Common myeloid progenitor, CD34-positive (primary cell): Measurements from ENCODE around the gene ZNF581.

Source experiments
- CTCF ChIA-PET: fragments of 350-600 bp; sonication (Branson Sonifier 250); formaldehyde crosslinking; loops from one replicate; lab custom pipeline; 2021; ENCODE audit warnings: antibody characterized with exemption; lab: Charles Lee
- POLR2A ChIA-PET: fragments of 350-600 bp; sonication (Branson Sonifier 250); formaldehyde crosslinking; loops from one replicate; lab custom pipeline; 2021; ENCODE audit warnings: antibody characterized with exemption; lab: Charles Lee
- DNase-seq, 3 donors: peaks; one replicate each; pipeline versions ENCODE4 v3.0.0 to v3.0.0-alpha.2; 2013
- H3K27ac ChIP-seq, 2 experiments: 1 replicate in 1 of 2; 2 replicates in 1 of 2; pipeline ENCODE4 v1.7.0; 2013; ENCODE audit warnings: inconsistent platforms in 2 of 2, low read length in 2 of 2, mild to moderate bottlenecking in 2 of 2, low read depth in 1 of 2, moderate library complexity in 1 of 2; ENCODE audit not compliant: severe bottlenecking in 2 of 2, insufficient read depth in 1 of 2, poor library complexity in 1 of 2
- H3K27me3 ChIP-seq, 5 experiments: replicated peaks in 2 of 5; 1 replicate in 3 of 5; 2 replicates in 2 of 5; pipeline versions ENCODE4 v1.6.1 to v1.7.0; 2013; ENCODE audit warnings: low read length in 4 of 5, mild to moderate bottlenecking in 2 of 5, moderate library complexity in 2 of 5, inconsistent platforms in 1 of 5; ENCODE audit not compliant: insufficient read depth in 5 of 5, control insufficient read depth in 4 of 5
- H3K36me3 ChIP-seq, 4 experiments: 1 replicate in 2 of 4; 2 replicates in 2 of 4; pipeline versions ENCODE4 v1.6.1 to v1.7.0; 2013; ENCODE audit warnings: low read length in 3 of 4, control low read depth in 1 of 4, mild to moderate bottlenecking in 1 of 4; ENCODE audit not compliant: control insufficient read depth in 4 of 4, insufficient read depth in 4 of 4
- H3K4me1 ChIP-seq, 4 experiments: 1 replicate in 3 of 4; 2 replicates in 1 of 4; pipeline versions ENCODE4 v1.6.1 to v1.7.1; 2013; ENCODE audit warnings: low read length in 3 of 4, mild to moderate bottlenecking in 3 of 4, control low read depth in 1 of 4, inconsistent platforms in 1 of 4, moderate library complexity in 1 of 4; ENCODE audit not compliant: control insufficient read depth in 4 of 4, insufficient read depth in 4 of 4; ENCODE audit errors: control extremely low read depth in 1 of 4
- H3K4me3 ChIP-seq, 7 experiments: 1 replicate in 4 of 7; 2 replicates in 3 of 7; pipeline versions ENCODE4 v1.5.1 to v1.7.0; 2013; ENCODE audit warnings: mild to moderate bottlenecking in 7 of 7, low read length in 6 of 7, moderate library complexity in 6 of 7, inconsistent platforms in 2 of 7, low read depth in 2 of 7, control low read depth in 1 of 7; ENCODE audit not compliant: insufficient read depth in 4 of 7, control insufficient read depth in 1 of 7; ENCODE audit errors: extremely low read depth in 1 of 7
- H3K9me3 ChIP-seq, 5 experiments: 1 replicate in 4 of 5; 2 replicates in 1 of 5; pipeline versions ENCODE4 v1.6.1 to v1.7.1; 2013; ENCODE audit warnings: low read length in 4 of 5, mild to moderate bottlenecking in 2 of 5, inconsistent platforms in 1 of 5, low read depth in 1 of 5, moderate library complexity in 1 of 5; ENCODE audit not compliant: control insufficient read depth in 4 of 5, insufficient read depth in 2 of 5; ENCODE audit errors: control extremely low read depth in 1 of 5
- WGBS: methylation state at CpG from one replicate; pipeline ENCODE4 v1.1.5; 2013; ENCODE audit not compliant: insufficient coverage; 5-methylcytosine and 5-hydroxymethylcytosine counted together

The ZNF581 gene

GRCh38 chr19:55683449-55684261, 40.2 kb downstream of the ZNF581 start:
- Histone ChIP-seq H3K4me3 (no peak overlapping the region), H3K27ac (no peak overlapping the region), H3K4me1 (peaks cover 0 to under 1% (median 0%) of the 10 kb centered on the region in 4 experiments), H3K36me3 (peaks cover 0 to 84% (median 57%) of the 10 kb centered on the region in 4 experiments), H3K9me3 (no peaks in the 10 kb centered on the region), H3K27me3 (no peaks in the 10 kb centered on the region)
- POLR2A ChIA-PET: no interaction called here
- 92% methylated on average over 22 of the region's 22 CpGs for WGBS
- DNase-seq: no peak
- CTCF ChIA-PET: interaction anchor here (1.4 kb wide), 1 partner anchor 9 kb away, joined by 3 read pairs; no protein-coding TSS in a partner anchor

- Histone ChIP-seq H3K27ac (no peak overlapping the region), H3K27me3 (no peaks in the 10 kb centered on the region), H3K4me3 (no peak overlapping the region), H3K9me3 (no peaks in the 10 kb centered on the region), H3K4me1 (no peaks in the 10 kb centered on the region), H3K36me3 (peaks cover 2 to 84% (median 55%) of the 10 kb centered on the region in 4 experiments)
- 96% methylated on average over 59 of the region's 60 CpGs for WGBS
- CTCF ChIA-PET: no interaction called here
- DNase-seq: no peak
- POLR2A ChIA-PET: no interaction called here
These were observed 41.7 kb downstream of the ZNF581 start for GRCh38 chr19:55684946-55685681.

GRCh38 chr19:55685776-55686175, 42.3 kb downstream of the ZNF581 start:
- Histone ChIP-seq H3K27ac (no peak overlapping the region), H3K4me3 (no peak overlapping the region), H3K36me3 (peaks cover 2 to 84% (median 57%) of the 10 kb centered on the region in 4 experiments), H3K9me3 (no peaks in the 10 kb centered on the region), H3K4me1 (no peaks in the 10 kb centered on the region), H3K27me3 (no peaks in the 10 kb centered on the region)
- DNase-seq: no peak
- WGBS: 100% methylated on average over 4 of the region's 6 CpGs
- POLR2A ChIA-PET: no interaction called here
- CTCF ChIA-PET: no interaction called here

- Histone ChIP-seq H3K27ac (no peak overlapping the region), H3K4me1 (no peaks in the 10 kb centered on the region), H3K9me3 (no peaks in the 10 kb centered on the region), H3K4me3 (no peak overlapping the region), H3K36me3 (peaks cover 2 to 85% (median 57%) of the 10 kb centered on the region in 4 experiments), H3K27me3 (no peaks in the 10 kb centered on the region)
- DNase-seq: no peak
- ChIA-PET POLR2A (no interaction called here), CTCF (no interaction called here)
- WGBS: 96% methylated on average over 28 of the region's 29 CpGs
These were observed 43.0 kb downstream of the ZNF581 start for GRCh38 chr19:55686311-55687050.

- no peak overlapping the region for H3K27ac ChIP-seq
- POLR2A ChIA-PET: interaction anchor here (0.5 kb wide), 1 partner anchor 1023 kb away, joined by 4 read pairs; no protein-coding TSS in a partner anchor
- no peaks in the 10 kb centered on the region for H3K9me3 ChIP-seq
- CTCF ChIA-PET: no interaction called here
- H3K27me3 ChIP-seq: no peaks in the 10 kb centered on the region
- no peaks in the 10 kb centered on the region for H3K4me1 ChIP-seq
- DNase-seq: no peak
- H3K36me3 ChIP-seq: peaks cover 2 to 87% (median 57%) of the 10 kb centered on the region in 4 experiments
- 97% methylated on average over 14 of the region's 22 CpGs for WGBS
- H3K4me3 ChIP-seq: no peak overlapping the region
These were observed 44.1 kb downstream of the ZNF581 start for GRCh38 chr19:55687281-55688201.

GRCh38 chr19:55688422-55689218, 45.2 kb downstream of the ZNF581 start:
- H3K4me3 ChIP-seq: no peak overlapping the region
- POLR2A ChIA-PET: no interaction called here

More at GRCh38 chr19:55688422-55689218, 45.2 kb downstream of the ZNF581 start:
- DNase-seq: no peak
- WGBS: 91% methylated on average over 25 of the region's 27 CpGs
- H3K9me3 ChIP-seq: no peaks in the 10 kb centered on the region
- CTCF ChIA-PET: no interaction called here
- H3K27ac ChIP-seq: no peak overlapping the region
- H3K36me3 ChIP-seq: peaks cover 4 to 94% (median 63%) of the 10 kb centered on the region in 4 experiments
- no peaks in the 10 kb centered on the region for H3K27me3 ChIP-seq
- H3K4me1 ChIP-seq: no peaks in the 10 kb centered on the region
